ENCODE results near the gene PRR27.

PRR27 gene

DNA sequence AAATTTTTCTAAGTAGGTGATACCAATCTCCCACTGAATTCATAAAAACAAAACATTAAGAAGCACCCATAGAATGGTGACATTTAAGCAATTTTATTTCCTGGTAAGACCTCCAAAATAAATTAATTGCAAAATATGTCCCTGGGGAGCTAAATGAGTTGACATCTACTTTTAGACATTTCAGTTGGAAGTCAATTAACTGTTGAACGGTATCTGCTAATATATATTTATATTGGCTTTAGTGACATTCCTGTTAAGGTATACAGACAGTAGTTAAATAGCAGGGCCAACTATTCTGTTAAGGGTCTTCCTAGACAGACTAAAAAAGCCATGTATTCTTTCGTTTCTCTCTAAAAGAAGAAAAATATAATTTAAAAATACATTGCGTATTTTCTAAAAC, at the start of gene PRR27:
Gene PRR27 (plus strand): TSS at position 301 of the 400 bp plus-strand sequence. CDS start 139 bp downstream, outside the sequence.
- no peak for DNase-seq

DNA sequence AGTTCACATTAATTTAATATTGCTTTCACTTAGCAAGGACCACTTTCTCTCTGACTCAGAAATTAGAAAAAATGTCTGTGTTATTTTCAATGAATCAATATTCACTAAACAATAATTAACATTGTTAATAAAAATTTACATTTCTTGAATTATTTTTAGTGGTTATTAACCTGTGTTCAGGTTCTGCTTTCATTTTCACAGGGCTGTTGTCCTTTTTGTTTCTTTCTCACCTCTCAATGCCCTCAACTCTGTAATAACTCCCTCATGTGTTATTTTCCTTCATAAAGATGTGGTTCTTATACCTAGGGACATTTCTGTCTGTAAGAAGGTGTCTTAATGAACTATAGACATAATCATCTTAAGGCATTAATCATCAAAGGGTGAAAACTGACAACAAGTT, 43.1 kb upstream of the PRR27 start:
- no peak for DNase-seq

DNA sequence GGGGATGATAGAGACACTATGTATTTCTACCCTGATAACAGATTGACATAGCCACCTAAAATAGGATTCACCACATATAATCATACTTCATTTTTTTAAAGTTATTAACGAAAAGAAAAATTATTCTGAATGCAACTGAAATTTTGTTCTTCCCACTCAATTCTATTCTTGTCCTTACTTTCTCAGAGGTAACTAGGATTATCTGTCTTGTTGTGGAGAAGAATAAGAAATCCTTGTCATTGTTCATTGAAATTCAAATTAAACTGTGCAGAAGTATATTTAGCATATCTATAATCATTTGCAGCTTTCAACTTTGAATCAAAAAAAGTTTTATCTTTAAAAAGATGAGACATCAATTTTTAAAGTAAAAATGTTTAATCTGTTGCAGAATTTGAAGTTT, 40.4 kb upstream of the PRR27 start:
- no peak for DNase-seq

DNA sequence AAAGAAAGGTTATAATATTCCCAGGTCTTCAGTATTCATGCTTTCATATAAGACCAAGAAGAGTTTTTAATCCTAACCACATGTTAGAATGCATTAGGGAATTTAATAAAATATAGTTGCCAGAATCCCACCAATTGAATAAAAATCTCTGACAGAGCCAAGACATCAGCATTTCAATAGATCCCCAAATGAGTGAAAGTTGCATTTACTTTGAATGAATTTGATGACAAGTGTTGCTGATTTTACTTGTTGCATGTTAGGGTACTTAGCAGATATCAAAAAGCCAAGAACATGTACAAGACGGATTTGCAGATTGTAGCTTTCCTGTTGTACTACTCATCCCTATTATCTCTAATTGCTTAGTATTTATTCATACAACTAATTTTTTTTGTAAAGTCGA, 39.9 kb upstream of the PRR27 start:
- no peak for DNase-seq

DNA sequence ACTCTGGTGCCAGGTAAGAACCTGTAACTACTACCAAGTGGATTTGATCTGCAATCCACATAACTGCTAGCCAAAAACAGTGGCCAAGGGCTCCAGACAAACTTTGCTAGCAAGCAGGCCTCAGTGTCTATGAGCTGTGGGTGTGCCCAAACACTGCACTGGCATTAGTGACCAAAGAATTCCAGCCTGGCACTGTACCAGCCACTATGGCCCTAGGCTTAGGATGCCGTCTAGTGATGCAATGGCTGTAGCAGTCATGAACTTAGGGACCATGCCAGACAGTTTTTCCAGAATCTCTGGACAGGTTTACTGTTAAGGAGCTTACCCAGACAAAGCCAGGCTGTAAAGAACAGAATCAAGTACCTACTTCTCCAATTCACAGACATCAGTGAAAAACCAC, 33.7 kb upstream of the PRR27 start:
- DNase-seq, result no peak

DNA sequence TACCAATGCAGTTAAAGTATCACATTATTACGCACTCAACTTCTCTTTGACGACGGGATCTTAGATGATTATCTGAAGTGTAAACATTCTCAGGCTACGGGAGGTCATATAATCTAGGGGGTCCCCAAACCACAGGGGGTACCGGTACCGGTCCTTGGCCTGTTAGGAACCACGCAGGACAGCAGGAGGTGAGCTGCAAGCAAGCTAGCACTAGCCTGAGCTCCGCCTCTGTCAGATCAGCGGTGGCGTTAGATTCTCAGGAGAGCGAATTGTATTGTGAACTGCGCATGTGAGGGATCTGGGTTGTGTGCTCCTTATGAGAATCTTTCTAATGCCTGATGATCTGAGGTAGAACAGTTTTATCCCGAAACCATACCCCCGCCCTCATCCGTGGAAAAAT, 20.6 kb upstream of the PRR27 start:
- DNase-seq, result no peak

DNA sequence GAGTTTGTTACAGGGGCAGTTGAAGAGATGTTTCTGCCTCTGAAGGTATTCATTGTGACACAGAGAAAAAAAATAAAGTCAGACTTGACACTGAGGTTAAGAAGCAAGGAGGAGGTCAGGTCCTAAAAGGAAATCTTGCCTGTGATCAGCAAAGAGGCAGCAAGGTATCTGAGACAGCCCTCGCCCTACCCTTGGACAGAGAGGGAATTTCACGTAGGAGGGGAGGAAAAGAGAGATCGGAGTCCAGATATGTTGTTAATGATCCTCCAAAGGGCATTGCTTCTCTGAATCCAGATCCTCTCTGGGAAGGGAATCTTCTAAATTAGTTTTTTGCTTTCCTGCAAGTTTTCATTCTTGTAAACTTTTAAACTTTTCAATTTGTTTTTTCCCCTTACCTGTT, 15.3 kb upstream of the PRR27 start:
- no peak for DNase-seq

DNA sequence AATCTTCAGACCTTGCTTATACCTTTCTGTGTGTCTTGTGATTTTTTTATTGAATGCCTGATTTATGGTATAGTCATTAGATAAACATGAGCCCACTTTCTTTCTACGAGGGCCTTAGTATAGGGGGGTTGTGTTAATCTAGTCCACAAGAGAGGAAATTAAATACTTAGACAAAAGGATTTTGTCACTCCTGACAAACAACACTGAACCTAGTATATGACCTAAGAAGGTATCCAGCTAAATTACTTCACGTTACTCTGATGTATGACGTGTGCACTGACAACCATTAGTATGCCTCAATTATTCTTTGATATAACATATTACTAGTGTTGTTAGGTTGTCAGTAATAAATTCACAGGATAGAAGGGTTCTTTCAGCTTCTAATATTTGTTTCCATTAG, 2.8 kb upstream of the PRR27 start:
- DNase-seq, result no peak

DNA sequence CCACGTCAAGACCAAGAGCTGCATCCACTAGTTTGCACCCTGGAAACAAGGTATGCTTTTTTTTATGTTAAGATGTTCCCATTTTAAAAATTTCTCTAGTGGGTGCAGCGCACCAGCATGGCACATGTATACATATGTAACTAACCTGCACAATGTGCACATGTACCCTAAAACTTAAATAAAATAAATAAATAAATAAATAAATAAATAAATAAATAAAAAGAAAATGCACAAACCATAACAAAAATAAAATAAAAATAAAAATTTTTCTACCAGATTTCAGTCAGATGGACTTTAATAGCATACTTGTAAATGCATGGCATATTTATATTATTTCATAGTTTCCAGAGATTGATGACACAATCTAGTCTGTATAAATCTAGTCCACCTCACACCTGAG, 1.9 kb upstream of the PRR27 start:
- no peak for DNase-seq

DNA sequence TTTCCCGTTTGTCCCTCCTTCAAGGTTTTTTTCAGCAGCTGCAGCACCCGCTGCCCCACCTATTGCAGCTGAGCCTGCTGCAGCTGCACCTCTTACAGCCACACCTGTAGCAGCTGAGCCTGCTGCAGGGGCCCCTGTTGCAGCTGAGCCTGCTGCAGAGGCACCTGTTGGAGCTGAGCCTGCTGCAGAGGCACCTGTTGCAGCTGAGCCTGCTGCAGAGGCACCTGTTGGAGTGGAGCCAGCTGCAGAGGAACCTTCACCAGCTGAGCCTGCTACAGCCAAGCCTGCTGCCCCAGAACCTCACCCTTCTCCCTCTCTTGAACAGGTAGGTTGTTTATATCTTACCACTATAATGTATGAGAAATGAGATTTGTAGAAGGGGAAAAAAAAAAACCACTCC, 4.5 kb downstream of the PRR27 start:
- DNase-seq, result no peak

DNA sequence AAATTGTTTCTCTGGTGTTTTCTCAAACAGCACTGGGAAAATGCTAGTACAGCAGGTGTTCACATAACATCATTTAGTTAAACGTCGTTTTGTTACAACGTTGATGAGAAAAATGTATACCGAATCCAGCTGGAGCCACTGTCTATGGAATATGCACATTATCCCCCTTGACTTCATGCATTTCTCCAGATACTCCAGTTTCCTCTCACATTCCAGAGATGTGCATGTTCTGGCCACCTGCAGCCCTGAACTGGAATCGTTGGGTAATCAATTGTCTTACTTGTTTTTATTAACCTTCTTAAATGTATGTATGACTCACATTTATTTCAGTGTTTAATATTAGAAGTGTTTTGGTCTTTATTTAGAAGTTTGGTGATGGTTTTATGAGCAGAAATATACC, 23.1 kb downstream of the PRR27 start:
- no peak for DNase-seq

DNA sequence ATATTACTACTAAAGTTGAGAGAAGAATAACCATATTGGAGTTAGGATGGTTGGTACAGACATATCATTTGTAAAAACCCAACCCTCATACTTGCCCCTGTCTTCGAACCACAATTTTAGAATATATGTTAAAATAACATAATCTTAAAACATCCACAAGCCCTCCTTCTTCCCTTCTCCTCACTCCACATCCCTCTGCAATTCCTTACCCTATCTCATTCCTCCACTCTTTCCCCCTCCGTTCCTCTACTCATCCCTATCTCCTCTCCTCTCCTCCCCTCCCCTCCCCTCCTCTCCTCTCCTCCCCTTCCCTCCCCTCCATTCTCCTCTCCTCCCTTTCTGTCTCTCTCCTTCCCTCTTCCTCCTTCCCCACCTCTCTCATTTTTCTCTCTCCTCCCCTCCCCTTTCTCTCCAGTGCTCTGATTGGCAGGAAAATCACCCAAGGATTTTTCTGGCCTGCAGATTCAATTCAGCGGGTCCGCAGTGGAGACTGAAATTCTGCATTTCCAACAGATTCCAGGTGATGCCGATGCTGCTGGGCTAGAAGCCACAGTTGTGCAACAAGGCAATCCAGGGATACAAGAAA, 24.1 kb downstream of the PRR27 start:
- no peak for DNase-seq

DNA sequence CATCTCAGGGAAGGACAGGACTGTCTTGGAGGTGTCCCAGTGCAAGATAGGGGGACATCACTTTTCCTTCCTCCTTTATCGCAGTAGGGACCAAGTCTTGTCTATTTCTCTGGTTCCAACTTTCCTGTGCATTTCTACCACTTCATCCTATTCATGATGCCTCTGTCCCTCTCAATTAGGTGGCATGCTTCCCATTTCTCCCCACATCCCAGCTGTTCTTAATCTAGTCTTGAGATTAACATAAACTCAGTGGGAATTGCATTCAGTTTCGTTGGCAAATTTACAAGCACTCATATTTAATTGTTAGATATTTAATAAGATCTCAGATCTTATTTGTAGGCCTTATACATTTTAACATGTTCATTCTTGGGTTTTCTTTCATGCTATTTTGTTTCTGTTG, 25.8 kb downstream of the PRR27 start:
- peak in 1 of 2 experiments; percentile 21 for DNase-seq

DNA sequence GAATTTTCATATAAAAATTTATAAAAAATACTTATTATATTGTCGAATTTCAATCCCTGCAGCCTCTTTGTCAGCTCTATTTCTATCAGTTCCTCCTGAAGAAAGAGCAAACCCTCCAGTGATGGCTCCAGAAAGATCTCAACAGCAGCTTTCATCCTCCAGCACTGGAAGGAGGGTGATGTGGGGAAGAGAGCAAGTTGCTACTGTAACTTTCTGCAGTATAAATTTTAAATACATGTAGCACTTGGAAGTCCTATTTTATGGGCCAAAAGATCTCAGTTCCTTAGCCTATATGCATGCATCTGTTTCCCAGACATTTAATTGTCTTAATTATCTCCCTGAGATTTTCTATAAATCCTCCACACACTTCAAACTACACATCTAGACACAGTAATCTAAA, 27.8 kb downstream of the PRR27 start:
- DNase-seq, result no peak

DNA sequence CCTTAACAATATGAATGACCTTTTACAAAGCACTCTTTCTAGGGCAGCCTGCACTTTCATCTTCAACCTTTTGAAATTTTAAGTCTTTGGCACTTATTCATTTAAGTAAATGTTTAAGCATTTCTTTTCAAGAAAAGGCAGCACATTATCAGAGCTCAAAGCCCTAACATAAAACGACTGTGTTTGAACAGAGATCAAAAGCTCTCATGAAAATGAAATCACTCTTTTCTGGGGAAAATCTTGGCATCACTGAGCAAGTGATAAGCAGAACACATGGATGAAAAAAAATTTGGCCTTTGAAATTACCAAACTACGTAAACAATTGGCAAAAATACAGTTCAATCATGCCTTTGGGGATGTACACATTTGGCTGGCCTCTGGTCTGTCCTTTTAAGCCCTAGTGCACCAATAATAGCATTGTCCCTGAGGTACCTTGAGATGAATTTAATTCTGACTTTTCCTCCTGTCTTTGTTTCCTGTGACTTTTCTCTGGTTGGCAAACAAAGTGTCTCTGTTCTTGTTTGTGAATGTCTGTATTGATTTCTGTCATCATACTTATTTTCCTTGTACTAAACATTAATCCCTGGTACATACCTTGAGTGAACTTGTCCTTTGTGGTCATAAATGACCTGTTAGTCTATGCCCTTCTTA, 28.6 kb downstream of the PRR27 start:
- DNase-seq, result no peak

DNA sequence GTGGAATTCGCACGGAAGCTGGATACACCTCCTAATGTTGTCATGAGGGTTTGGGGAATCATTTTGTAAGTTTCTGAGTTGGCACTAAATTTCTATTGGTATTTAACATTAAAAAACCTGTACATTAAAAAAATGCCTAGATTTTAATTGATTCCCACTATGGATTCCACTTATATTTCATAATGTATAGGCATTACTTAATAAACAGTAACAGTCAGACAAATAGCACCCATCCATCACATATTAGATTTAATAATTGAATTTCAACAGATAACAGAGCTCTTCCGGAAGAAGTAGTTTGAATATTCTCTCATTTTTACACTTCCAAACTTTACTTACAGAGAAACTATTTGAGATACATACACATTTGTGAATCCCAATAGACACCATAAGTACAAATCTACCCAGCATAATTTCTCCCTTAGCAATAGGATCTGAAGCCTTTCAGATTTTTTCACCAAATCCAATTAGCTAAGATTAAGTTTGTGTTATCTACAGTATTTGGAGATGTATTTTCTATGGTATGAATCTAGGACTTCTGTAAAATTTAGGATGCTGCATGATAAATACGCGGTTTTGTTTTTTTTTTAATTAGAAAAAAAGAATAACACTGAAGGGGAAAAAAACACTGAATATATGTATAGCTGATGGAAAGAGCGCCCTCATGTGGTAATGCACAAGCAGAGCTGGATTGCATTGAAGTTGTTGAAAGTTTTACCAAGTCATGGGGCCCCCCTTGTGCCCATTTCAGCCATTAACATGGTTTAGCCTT, 29.3 kb downstream of the PRR27 start:
- peak in 1 of 2 experiments; percentile 50 for DNase-seq

DNA sequence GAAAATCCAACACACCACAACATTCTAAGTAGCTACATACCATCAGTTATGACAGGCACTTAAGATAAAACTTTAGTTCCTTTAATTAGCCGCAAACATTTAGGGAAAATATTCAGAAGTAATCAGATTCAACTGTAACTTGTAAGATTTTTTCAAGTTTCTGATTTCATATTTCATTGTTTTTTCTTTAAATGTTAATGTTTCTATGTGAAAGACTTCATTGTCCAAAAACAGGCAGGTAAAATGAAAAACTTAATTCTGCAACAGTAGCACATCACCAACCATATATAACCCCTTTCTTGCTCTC, 29.9 kb downstream of the PRR27 start:
- DNase-seq, result no peak

DNA sequence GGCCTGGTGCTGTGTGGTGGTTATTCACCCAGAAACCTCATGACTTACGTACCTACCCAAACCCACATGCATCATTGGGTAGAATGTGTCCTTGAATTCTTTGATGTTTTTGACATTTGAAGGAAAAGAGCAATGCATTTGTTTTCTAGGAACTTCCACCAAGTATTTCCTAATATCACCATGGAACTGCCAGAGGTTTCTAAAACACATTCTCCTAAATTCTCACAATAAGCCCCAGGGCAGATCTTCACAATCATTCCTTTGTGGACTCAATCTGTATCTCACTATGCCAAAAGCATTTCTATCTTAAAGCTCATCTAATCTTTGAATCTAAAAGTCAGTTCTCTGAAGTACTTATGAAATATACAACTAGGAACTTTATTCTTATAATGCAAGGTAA, 33.2 kb downstream of the PRR27 start:
- DNase-seq, result no peak

DNA sequence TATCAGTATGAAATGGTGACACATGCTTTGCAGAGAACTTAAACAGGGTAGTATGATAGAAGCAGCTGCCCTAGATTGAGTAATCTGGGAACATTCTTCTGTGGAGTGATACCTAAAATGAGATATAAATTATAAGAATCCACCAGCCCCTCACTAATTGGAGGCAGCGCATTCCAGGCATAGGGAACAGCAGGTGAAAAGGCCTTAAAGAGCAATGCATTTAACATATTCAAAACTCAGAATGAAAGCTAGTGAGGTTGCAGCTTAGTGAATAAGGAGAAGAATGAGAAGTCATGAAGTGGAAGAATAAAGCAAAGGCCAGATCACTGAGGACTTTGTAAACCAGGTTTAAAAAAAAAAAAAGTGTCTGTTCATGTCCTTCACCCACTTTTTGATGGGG, 36.5 kb downstream of the PRR27 start:
- DNase-seq, result no peak

DNA sequence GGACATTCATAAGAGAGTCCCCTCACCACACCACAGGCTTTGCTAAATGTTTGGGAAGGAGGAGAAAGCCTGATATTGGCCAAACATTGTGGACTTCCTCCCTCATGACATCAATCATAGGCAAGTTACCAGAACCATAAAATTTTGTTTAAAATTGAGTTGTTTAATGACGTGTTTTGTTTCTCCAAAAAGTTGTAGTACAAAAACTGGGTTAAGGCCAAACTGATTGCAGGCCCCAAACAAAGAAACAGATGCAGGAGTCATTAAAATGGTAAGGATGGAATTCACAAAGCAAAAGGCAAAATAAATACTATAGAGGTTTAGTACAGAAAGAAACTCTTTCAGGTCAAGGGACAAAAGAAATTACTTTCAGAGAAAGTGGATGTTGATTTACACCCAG, 37.6 kb downstream of the PRR27 start:
- no peak for DNase-seq

DNA sequence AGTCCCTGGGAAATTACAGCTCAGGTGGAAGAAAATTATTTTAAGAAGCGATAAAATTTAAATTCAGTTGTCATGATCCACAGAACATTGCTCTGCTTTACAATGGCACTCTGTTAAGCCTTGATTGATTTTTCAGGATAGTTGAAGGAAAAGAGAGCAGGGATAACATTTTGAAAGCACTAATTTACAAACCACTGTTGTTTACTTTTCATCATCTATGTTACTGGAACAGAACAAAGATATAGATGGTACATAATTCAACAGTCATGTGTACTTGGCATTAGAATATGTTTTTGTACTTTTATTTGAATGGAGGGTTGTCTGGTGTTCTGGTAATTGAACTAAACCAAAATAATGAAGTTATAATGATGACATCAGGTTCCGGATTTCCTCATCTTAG, 38.9 kb downstream of the PRR27 start:
- no peak for DNase-seq

DNA sequence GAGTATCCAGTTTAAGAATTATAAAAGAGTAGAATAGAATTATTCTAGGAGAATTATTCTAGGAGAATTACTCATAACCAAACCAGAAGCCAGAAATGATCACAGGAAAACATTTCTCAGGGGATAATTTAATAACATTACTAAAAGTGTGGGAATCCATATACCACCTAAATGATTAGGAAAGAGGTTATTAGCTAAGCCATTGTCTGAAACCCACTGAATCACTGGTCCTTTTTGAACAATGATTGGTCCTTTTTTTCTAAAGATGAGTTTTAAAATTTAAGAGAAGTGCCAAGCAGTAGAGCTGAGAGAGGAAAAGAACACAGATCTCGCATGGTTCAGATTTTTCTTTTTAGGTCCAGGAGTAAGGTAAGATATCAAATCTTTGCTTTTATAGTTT, 41.4 kb downstream of the PRR27 start, which contains the start of gene ODAM:
Gene ODAM (plus strand): TSS at position 301 of the 400 bp plus-strand sequence. CDS start 819 bp downstream, outside the sequence.
- DNase-seq, result no peak

DNA sequence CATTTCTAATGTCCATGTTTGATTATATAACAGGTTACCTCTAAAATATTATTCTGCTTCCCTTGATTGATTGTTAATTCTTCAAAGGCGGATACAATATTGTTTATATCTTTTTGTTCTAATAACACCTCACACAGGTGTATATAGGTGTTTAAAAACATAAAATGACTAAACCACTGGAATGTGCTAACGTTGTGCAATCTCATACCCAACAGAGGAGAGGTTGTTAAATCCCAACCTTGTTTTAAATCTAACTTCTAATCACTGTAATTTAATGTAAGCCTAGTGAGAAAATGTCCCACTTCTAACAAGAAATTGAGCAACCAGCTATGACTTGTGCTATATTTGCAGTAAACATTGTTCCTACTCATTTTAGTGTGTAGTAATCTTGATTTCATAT, 42.8 kb downstream of the PRR27 start:
- DNase-seq, result no peak

DNA sequence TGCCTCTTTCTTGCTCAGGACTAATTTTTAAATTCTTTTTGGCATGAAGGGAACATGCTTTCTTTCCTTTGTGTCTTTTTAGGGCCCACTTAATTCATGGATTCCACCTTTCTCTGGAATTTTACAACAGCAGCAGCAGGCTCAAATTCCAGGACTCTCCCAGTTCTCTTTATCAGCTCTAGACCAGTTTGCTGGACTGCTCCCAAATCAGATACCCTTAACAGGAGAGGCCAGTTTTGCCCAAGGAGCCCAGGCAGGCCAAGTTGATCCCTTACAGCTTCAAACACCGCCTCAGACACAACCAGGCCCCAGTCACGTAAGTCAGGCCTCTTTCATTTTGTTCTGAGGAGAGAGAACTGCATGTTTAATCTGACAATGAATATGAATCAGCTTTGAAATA, 43.8 kb downstream of the PRR27 start:
- no peak for DNase-seq

DNA sequence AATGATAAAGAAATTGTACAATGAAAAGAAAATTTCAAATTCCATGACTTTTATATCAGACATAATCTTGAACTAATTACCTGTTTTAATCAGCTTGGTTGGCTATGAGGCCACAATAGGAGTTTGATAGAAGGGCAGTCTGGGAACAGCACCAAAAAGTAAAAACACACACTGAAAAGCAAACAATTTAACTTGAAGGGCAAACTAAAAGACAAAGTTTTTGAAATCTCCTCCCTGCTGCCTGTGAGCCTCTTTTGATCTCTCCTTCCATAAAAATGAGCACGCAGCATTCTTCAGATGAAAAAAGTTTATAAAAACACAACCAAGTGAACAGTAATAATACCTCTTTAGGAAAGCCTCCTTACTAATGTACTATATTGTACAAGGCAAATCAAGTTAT, 49.6 kb downstream of the PRR27 start:
- no peak for DNase-seq
